Vagina (tissue), 2 donors: ENCODE data around the gene VPS13C.

Experiments used
- CTCF ChIP-seq, 3 experiments: fragments of 450-650 bp in 2 of 3; fragments of 200-600 bp in 1 of 3; sonication (generic) in 1 of 3; IDR thresholded peaks; one replicate each; pipeline ENCODE4 v1.5.1; 2017 to 2019; ENCODE audit warnings: antibody characterized with exemption in 3 of 3, mild to moderate bottlenecking in 2 of 3, moderate library complexity in 2 of 3
- POLR2A ChIP-seq, 2 donors: fragments of 450-650 bp; IDR thresholded peaks; one replicate each; pipeline ENCODE4 v1.6.1; 2017; ENCODE audit warnings: antibody characterized with exemption in 2 of 2, mild to moderate bottlenecking in 2 of 2, moderate library complexity in 2 of 2
- POLR2AphosphoS5 ChIP-seq, 2 donors: sonication (generic); formaldehyde crosslinking; IDR thresholded peaks; one replicate each; pipeline ENCODE4 v1.9.0; 2017; ENCODE audit warnings: antibody characterized with exemption in 2 of 2, mild to moderate bottlenecking in 2 of 2, low read depth in 1 of 2; ENCODE audit not compliant: insufficient read depth in 1 of 2

- TF ChIP-seq CTCF (IDR thresholded peaks at IDR 0.05) (no peak), POLR2AphosphoS5 (IDR thresholded peaks at IDR 0.05; ENCODE audit: insufficient read depth in 1 of 2, low read depth in 1 of 2) (peak in 1 of 2 donors; percentile 52), POLR2A (IDR thresholded peaks at IDR 0.05) (no peak)
Observed at GRCh38 chr15:62066663-62067447, 6.6 kb upstream of the VPS13C start, which contains the start of gene C2CD4A.
